Measurements from ENCODE around the gene DNAH10.
A peak's percentile ranks its signal among the peaks of the same experiment; 100 is the strongest.

The DNAH10 gene, protein sequence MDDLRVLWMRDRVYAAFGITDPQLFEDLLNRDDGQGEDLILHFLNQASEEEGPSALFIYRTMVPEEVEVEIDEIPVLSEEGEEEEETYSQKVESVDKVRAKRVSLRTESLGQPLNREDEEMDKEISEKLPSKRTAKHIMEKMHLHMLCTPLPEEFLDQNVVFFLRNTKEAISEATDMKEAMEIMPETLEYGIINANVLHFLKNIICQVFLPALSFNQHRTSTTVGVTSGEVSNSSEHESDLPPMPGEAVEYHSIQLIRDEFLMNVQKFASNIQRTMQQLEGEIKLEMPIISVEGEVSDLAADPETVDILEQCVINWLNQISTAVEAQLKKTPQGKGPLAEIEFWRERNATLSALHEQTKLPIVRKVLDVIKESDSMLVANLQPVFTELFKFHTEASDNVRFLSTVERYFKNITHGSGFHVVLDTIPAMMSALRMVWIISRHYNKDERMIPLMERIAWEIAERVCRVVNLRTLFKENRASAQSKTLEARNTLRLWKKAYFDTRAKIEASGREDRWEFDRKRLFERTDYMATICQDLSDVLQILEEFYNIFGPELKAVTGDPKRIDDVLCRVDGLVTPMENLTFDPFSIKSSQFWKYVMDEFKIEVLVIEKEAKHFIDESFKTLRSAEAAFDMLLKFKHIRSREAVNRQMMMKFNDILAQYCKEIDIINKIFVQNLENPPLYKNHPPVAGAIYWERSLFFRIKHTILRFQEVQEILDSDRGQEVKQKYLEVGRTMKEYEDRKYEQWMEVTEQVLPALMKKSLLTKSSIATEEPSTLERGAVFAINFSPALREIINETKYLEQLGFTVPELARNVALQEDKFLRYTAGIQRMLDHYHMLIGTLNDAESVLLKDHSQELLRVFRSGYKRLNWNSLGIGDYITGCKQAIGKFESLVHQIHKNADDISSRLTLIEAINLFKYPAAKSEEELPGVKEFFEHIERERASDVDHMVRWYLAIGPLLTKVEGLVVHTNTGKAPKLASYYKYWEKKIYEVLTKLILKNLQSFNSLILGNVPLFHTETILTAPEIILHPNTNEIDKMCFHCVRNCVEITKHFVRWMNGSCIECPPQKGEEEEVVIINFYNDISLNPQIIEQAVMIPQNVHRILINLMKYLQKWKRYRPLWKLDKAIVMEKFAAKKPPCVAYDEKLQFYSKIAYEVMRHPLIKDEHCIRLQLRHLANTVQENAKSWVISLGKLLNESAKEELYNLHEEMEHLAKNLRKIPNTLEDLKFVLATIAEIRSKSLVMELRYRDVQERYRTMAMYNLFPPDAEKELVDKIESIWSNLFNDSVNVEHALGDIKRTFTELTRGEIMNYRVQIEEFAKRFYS (N-terminal part only)

DNA sequence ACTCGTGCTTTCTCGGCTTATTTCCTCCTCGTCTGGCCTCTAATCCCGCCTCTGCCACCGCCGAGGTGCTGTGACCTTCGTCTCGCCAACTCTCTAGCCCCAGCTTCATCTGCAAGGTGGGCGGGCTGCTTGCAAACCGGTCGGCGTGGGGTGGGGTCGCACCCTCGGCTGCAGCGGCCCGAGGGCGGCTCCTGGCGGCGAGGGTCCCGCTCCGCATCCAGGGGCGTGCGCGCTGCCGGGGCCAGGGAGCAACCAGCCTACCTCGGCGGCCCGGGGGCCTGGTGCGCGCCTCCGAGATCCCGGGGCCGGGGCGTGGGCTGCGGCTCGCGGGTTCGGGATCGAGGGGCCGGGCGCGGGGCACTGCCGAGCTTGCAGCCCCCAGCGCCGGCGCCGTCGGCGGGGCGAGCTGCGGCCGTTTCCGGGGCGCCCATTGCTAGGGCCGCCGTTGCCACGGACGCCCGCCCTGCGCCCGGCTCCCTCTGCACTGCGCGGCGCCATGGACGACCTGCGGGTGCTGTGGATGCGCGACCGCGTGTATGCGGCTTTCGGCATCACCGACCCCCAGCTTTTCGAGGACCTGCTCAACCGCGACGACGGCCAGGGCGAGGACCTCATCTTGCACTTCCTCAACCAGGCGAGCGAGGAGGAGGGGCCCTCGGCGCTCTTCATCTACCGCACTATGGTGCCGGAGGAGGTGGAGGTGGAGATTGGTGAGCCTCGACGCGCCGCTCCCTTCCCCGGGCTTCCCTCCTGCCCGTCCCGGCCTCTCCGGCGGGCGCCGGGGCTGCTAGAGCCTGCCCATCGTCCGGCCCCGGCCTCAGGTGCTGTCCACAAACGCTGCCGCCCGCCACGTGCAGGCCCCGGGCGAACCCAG, at the start of gene DNAH10:
Gene DNAH10, plus strand, starts transcription at position 461 of the 874 bp plus-strand sequence. Its CDS starts 36 bp downstream, at position 497.
- DNase-seq = no peak

DNA sequence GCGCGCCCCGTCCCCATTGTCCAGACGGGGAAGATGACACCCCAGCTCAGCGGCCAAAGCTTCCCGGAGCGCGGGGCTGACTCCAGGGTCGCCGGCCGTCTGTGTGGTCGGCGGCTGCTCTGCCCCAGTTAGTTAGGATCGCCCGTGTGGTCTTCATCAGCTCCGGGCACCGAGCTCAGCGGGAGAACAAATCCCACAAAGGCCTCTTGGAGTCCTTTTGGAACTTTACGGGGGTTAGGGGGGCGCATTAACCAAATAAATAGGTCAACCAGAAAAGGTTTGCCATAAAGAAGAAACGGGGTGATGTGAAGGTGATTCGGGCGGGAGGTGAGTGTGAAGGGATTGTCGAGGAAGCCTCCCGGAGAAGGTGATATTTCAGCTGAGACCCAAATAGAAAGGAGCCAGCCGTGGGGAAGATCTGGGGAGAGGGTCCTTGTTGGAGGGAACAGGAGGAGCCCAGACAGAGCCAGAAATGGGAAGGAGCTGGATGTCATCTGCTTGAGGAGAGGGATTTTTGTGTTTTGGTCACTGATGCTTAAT, 49.3 kb upstream of the DNAH10 start:
- DNase-seq = peak in 1 of 2 donors; percentile 30

DNA sequence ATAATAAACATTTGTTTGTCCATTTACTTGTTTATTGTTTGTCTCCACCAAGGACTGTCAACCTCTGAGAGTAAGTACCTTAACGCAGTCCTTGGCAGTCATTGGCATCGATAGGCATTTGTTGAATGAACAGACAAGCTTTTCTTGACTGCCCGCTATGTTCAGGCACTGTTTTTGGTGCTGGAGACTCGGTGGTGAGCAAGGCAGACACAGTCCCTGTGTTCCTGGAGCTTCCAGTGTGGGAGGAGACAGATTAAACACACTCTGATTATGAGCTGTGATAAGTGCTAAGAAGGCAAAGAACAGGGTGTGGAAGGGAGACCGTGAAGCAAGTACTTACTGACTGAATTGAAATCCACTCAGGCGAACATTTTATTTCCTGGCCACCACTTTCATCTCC, 48.7 kb upstream of the DNAH10 start:
- no peak for DNase-seq

DNA sequence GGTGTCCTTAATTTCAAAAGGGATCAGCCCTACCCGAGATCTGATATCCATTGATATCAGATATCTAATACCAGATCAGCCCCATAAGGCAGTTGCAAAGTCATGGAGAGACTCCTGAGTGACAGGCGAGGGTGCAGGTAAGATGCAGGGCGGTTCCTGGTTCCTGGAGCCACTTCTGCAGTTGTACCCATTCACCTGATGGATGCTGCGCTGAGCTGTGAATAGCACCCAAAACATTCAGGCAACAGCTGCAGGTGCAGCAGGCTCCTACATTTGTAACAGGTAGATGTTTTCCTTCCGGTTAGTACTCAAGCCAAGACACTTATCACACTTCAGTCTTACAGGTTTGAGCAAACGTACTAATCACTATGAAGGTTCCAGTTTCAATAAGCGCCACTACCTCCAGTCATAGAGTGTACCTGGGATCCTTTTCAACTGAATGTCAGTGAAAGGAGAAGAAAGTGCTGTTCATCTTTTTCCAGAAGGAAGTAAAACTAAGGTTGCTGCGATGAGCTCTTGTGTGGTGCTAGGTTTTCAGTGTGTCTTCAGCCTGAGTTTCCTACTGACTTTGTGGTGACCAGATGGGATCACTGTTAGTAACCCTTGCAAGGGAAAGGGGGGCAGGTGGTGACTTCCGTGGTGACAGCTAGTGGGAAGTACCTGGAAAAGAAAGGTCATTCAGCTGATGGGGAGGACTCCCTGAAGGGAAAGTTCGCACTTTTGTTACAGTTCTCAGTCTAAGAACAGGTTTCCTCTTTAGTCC, 48.1 kb upstream of the DNAH10 start:
- no peak for DNase-seq

DNA sequence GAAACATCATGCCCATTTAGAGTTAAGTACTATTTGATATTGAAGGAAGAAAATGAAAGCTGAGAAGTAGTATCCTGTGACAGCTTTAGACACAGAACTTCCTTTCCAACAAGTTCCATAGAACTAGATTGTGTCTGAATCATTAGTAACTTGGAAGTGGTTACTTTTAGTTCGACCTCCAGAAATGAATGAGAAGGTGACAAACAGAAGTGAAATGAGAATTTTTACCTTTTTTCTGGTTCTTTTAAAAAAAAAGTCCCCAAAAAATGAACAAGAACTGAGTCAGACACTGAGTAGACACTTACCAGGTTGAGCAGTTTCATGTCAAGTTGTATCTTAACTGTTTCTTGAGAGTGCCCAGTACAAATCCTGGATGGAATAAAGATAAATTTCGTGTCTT, 46.9 kb upstream of the DNAH10 start:
- no peak for DNase-seq

DNA sequence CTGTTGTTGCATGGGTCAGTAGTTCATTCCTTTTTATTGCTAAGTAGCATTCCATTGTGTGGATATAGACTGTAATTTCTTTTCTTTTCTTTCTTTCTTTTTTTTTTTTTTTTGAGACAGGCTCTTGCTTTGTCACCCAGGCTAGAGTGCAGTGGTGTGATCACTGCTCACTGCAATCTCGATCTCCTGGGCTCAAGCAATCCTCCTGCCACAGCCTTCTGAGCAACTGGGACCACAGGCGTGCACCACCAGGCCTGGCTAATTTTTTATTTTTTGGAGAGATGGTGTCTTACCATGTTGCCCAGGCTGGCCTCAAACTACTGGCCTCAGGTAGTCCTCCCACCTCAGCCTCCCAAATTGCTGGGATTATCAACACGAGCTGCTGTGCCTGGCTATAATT, 44.8 kb upstream of the DNAH10 start:
- DNase-seq = no peak

DNA sequence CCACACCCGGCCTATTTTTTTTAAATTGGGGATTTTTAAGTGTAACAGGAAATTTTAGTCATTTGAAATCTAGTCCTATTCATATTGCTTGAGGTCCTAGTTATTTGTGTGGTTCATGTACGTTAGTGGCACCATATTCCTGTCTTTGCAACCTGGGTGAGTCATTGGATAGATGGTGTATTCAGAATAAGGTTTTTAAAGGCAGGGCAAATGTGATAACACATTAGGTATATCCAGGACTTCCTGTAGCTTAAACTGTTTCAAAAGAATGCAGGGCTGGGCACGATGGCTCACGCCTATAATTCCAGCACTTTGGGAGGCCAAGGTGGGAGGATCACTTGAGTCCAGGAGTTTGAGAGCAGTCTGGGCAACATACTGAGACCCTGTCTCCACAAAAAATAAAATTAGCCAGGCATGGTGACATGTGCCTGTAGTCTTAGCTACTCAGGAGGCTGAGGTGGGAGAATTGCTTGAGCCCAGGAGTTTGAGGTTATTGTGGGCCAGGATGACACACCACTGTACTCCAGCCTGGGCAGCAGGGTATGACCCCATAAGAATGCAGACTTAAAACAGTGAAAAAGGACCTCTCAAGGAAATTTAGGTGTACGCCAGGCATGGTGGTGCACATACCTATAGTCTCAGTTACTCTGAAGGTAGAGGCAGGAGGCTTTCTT, 41.8 kb upstream of the DNAH10 start:
- DNase-seq = no peak

DNA sequence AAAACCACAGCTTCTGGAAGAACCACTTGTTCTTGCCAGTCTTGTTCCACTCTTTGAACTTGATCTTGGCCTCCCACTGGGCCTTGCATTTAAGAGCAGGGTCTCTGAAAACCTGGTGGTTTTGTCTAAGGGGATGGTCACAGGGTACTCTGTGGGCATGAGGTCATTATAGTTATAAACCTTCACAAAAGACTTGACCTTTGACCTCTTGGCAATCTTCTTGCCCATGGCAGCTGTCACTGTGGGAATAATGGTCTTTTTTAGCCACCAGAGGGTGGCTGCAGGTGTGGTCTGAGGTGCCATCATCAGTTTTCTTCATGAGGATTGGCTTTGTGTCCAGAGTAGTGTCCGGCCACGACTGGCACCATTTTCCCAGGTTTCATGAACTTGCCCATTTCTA, 40.9 kb upstream of the DNAH10 start:
- no peak for DNase-seq

DNA sequence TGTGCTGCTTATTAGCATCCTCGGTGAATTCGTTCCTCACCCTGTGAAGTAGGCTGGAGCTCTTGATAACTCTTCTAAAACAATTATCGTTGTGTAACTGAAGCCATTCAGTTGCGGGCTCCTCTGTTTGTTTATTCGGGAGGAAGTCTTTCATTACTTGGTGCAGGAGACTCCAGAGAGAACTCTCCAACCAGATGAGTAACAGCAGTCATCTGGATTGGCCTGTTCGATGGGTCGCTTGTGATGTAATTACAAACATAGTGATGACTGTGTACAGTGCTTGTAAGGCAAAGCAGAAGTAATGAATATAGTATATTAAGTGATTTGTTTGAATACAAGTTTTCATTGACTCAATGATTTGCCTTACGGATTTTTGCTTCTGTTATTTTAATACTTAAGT, 39.1 kb upstream of the DNAH10 start:
- no peak for DNase-seq

DNA sequence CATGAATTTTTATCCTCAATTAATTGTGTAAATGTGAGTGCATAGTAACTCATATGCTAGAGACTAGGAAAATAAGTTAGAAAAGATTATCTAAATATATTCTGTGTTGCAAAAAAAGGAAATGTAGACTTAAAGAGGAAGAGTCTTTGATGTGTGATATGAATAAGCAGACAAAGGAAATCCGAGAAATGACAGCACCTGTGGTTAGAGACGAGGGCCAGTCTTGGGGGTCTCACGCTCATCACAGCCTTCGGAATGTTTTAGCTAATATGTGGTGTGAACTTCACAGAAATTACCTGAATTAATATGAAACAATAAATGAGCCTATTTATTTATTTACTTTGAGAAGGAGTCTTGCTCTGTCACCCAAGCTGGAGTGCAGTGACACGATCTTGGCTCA, 38.3 kb upstream of the DNAH10 start:
- DNase-seq = no peak

DNA sequence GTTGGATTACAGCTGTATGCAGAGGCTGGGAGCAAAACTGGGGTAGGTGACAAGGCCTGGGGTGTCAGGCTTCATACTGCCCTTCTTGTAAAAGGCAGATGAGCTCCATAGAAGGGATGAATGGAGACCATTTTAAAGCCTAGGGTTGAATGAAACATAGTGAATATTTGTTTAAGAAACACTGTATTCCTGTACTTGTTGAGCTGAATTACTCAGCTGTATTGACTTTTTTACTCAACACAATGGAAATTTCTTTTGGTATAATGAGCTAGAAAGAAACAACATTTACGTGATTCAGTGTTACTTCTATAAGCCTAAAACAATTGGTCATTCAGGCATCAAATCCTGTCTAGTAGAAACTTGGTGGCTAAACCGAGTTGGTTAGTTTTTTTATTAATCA, 35.9 kb upstream of the DNAH10 start:
- DNase-seq = no peak

DNA sequence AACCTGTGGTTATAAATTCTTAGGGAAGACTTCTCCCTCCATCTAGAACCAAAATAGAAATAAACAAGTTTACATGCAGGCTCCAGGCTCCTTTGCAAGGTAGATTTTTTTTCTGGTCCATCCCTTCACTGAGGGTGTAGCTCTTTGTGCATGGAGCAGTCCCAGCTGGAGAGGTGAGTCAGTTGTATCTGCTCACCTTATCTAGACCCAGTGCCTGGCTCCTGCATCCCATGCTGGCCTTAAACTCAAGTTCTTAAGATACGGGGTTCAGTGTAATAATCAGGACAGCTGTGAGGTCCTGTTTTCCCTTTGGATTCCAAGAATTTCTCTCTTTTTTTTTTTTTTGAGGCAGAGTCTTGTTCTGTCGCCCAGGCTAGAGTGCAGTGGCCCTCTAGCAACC, 35.1 kb upstream of the DNAH10 start:
- DNase-seq = no peak

DNA sequence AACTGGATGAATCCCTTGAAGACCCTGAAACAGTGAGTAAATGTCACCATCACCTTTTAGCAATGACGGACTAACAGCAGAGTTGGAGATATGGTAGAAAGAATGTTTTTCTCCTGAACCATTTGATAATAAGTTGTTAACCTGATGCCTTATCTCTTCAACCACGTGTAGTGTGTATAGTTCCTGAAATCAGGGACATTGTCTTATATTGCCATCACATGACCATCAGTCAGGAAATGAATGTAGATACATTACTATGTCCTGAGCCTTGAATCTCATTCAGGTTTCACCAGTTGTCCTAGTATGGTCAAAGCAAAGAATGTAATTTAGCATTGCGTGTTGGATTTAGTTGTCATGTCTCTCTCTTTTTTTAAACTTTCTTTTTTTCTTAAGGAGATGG, 34.2 kb upstream of the DNAH10 start:
- DNase-seq = no peak

DNA sequence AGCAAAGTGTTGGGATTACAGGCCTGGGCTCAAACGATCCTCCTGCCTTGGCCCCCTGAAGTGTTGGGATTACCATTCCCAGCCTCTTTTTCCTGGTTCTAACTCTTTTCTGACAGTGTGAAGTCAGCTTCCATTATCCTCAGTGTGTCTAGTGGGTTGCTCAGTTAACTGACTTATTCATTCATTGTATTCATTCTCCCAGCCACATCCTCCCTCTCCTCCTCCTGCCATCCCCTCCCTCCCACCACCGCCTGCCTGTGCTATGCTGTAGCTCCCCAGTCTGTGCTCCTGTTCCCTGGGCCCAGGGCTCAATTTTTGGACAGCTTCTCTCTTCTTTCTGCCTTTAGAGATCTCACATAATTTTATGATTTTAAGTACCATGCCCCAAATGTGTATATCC, 30.5 kb upstream of the DNAH10 start:
- no peak for DNase-seq

DNA sequence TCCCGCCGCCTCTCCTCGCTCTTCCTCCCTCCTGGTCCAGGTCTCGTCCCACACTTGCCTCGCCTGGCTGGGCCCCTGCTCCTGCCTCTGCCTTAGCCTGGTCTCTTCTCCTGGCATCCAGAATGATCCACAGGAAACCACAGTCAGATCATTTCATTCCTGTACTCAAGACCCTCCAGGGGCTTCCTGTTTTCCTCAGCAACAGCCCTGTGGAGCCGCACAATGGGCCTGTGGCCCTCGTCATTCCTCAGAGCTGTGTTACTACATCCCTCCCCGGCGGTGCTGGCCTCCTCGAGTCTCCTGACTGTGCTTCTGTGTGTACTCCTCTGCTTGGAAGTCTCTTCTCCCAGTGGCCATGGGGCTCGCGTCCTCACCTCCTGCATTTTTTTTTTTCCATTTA, 29.9 kb upstream of the DNAH10 start:
- no peak for DNase-seq

DNA sequence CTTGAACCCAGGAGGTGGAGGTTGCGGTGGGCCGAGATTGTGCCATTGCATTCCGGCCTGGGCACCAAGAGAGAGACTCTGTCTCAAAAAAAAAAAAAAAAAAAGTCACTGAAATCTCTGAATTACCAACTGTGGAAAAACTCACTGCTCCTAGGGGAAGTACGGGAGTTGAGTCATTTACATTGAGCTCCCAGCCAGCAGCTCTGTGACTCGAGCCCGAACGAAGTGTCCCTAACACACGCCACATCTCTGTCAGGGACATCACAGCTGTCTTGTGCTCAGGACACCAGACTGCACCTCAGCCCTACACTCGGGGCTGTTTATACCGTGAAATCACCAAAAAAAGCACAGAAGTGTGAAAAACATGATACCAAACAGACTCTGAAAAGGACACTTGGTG, 28.9 kb upstream of the DNAH10 start:
- no peak for DNase-seq

DNA sequence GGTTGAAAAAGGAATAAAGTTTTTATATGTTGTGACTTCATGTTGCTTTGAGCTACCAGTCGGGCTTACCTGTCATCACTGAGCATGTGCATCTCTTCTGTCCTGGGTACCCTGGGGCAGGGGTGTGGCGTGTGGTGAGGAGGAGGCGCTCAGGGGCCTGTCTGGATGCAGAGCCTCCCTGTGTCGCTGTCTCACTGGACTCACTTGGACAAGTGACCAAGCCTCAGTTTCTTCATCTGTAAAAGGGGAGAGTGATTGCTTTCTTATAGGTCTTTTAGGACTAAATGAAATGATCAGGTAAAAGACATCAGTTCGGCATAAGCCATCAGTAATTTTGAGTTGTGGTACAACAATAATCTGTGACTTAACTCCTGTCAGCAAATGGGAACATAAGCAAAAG, 27.8 kb upstream of the DNAH10 start:
- no peak for DNase-seq

DNA sequence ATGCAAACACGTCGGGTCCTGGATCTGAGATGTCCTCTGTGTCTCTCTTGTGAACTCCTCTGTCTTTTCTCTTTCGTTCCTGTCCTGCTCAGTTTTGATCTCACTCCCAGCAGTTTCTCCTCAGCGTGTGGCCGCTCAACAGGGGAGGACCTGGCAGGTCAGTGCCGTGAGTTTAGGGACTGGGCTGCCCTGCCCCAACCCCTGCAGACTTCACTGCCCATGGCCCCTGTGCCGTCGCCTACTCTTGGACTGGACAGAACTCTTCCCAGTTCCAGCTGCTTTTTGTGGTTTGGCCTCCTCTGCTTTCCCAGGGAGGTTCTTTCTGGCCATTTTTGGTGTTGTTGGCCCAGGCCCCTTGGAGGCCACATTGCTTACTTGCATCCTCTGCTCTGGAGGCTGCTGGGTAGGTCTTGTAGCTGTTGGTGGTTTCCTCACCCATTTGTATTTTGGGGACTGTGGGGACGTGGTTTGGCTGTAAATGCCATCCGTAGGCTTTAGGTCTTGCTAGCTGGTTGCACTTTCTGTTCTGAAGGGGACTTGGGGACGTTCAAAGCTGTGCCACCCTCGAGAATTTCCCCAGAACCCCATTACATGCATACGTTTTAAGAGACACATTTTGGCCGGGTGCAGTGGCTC, 20.0 kb upstream of the DNAH10 start:
- no peak for DNase-seq

DNA sequence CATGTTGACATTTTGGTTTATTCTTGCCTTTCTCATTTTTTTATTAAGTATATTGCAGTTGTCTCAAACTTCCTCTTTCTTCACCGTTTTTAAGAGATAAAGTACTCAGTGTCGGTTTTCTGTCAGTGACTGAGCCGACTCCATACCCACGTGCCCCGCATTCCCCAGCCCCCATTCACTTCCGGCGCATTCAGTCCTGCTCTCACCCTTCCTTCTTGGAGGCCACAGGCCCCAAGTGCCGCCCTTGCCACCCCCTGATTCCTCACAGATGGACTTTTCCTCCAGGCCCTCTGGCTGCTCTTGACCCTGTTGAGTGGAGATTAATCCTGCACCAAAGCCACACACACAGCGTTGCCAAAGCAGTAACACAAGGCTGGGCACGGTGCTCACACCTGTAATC, 19.1 kb upstream of the DNAH10 start:
- DNase-seq = no peak

DNA sequence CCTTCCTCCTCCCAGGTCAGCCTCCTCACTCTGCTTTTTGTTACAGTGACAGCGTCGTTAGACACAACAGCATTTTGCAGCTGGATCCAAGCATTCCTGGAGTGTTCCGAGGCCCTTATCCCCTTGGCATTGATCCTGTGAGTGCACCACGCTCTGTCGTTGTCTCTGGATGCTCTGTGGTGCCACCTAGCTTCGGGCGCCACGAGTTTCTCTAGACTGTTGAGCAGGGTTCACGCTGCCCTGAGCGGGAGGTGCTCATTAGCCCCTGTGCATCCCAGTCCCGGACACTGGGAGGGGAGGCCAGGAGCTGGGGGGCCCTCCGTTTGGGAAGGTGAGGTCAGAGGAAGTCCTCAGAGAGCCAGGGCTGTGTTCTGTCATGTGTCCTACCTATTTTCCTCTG, 17.3 kb upstream of the DNAH10 start:
- no peak for DNase-seq
